ENCODE results near the gene ZNF227.
A peak's percentile ranks its signal among the peaks of the same experiment; 100 is the strongest.
"Not testable (repeated sequence)": the region's sequence is repeated elsewhere in the genome, so short reads cannot be mapped to it uniquely, and the experiment has no call there.

ZNF227 gene

DNA sequence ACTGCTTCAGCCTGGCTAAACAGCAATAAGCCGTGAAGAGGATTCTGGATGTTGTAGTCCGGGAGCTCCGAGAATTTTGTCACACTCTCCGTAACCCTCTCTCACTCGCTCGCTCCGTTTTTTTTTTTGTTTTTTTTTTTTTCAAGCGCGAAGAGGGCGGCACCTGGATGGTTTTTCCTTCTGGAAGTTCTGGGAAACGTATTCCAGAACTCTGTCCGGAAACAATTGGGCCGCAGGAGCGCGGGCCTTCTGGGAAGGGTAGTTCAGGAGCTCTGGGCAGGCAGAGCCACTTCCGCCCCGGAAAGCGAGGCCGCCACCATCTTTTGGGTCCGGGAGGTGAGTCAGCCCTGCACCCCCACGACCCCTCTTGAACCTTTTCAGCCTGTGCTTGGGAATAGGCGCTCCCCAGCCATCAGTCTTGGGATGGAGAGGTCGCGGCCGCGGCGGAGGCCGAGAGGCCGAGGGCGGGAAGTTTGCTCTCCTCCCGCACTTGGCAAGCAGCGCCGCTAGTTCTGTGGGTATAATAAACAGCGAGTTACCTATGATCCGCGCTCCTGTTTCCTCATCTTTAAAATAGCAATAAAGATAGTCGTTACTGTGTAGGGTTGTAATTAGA lies at the start of gene ZNF227:
Gene ZNF227 (plus strand): TSS at position 283 of the 616 bp plus-strand sequence. CDS start 5,261 bp downstream, outside the sequence.
- DNase-seq = peak; percentile 50 to 72 (median 60)

DNA sequence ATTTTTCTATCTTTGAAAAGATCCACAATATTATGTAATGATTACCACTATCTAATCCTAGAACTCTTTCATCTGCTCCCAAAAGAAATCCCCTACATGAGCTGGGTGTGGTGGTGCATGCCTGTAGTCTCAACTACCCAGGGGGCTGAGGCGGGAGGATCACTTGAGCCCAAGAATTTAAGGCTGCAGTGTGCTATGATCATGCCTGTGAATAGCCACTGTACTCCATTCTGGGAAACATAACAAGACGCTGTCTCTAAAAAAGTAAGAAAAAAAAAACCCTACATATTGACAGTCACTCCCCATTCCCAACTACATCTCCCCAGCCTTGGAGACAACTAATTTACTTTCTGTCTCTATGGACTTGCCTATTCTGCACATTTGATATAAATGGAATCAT lies 48.5 kb upstream of the ZNF227 start:
- no peak for DNase-seq

DNA sequence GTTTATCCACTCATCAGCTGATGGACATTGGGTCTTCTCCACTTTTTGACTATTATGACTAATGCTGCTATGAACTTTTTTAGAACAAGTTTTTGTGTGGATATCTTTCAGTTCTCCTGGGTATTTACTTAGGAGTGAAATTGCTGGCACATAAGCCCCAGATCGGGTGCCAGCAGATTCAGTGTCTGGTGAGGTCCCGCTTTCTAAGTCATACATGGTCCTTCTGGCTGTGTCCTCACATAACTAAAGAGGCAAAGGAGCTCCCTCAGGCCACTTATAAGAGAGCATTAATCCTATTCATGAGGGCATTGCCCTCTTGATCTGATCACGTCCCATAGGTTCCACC lies 48.0 kb upstream of the ZNF227 start:
- DNase-seq = no peak

DNA sequence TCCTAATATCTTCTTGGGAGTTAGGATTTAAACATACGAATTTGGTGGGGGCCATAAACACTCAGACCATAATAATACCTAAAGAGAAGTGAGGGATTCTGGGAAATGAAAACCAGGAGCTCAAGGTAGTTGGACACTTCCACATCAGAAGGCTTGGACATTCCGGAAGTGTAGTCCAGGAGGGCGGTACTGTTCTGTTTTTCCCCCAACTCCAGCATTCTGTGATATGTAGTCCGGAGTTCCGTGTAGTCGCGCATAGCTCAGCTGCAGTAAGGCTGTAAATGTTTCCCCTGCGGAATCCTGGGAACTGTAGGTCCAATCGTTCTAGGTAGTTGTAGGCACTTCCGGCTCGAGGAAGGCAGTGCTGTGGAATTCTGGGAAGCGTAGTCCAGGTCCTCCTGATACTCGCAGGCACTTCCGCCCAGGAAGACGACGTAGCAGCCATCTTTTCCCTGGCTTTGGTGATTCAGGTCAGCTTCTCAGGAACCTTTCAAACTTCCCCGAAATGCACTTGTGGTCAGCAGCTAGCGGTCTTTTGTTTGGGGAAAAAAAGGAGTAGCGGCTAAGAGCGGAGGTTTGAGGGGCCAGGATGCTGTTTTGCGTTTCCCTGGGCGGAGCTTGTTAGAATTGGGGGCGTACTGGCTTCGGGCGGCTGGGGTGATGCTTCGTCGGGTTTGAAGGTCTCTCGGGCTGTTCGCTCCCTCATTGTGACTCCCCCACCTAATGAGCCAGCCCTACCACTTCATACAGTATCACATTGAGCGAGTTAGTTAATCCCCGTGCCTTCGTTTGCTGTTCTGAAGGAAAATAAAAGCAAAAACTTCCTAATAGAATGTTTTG lies 47.4 kb upstream of the ZNF227 start, which contains the start of gene ZNF226:
Gene ZNF226 (plus strand): TSS at position 428 of the 840 bp plus-strand sequence. CDS start 4,981 bp downstream, outside the sequence.
- peak; percentile 29 to 60 (median 42) for DNase-seq

DNA sequence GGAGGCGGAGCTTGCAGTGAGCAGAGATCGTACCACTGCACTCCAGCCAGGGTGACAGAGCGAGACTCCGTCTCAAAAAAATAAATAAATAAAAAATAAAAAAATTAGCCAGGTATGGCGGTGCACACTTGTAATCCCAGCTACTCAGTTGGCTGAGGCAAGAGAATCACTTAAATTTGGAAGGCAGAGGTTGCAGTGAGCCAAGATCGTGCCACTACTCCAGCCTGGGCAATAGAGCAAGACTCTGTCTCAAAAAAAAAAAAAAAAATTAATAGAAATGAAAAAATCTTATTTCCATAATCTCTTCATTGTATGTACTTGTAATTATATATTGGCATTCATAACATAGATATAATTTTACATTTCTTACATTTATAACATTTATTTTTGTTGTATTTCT lies 41.7 kb upstream of the ZNF227 start:
- not testable (repeated sequence) for DNase-seq

DNA sequence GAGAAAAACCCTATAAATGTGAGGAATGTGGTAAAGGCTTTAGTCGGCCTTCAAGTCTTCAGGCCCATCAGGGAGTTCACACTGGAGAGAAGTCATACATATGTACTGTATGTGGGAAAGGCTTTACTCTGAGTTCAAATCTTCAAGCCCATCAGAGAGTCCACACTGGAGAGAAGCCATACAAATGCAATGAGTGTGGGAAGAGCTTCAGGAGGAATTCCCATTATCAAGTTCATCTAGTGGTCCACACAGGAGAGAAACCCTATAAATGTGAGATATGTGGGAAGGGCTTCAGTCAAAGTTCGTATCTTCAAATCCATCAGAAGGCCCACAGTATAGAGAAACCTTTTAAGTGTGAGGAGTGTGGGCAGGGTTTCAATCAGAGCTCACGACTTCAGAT lies 35.7 kb upstream of the ZNF227 start:
- no peak for DNase-seq

DNA sequence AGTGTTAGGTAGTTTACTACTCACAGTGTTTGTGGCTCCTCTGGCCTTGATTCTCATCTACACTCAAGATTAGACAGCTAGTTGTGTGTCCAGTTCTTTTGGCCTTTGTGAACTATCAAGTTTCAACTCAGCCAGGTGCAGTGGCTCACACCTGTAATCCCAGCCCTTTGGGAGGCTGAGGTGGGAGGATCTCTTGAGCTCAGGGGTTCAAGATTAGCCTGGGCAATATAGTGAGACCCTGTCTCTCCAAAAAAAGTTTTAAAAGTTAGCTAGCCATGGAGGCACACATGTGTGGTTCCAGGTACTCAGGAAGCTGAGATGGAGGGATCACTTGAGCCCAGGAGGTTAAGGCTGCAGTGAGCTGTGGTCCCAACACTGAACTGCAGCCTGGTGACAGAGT lies 31.4 kb upstream of the ZNF227 start:
- no peak for DNase-seq

DNA sequence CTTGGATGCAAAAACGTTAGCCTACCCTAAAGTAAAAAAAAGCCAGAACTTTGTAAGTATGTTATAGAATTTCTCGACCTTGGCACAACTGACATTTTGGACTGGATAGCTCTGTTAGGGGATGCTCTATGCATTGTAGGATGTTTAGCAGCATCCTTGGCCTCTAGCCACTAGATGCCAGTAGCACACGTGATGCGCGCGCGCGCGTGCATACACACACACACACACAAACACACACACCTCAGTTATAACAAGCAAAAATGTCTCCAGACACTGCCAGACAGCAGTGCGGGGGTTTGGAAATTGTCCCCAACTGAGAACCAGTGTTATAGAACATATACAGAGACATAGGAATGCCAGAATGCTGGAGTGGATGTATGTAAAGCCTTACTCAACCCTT lies 30.2 kb upstream of the ZNF227 start:
- no peak for DNase-seq

DNA sequence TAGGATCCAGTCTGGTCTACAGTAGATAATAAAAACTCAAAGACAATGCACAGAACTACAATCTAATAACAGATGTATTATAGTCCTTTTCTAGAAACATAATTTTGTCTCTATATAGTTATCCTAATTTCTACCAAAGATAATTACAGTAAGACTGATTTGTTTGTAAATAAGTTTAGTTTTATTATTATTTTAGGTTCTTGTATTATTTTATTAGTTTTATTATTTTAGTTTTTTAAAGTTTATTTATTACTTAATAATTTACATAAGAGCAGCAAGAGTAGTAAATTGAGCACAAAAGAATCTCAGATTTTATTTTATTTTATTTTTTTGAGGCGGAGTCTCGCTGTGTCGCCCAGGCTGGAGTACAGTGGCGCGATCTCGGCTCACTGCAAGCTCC lies 22.3 kb upstream of the ZNF227 start:
- no peak for DNase-seq

DNA sequence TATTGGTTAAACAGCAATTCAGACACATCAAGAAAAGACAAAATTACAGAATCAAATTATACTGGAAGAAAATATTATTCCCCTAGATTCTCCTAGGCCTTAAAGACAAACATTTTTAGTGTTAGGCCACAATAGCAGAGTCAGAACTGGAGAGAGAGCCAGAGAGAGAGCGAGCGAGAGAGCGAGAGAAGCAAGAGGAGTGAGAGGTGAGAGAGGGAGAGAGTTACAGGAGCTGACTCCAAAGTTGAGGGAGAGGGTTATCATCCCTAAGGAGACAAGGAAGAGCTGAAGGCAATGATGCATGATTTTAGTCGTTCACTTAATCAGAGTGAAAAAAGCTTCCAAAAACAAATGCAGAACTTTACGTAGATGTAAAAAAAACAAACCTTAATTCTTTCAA lies 20.2 kb upstream of the ZNF227 start:
- no peak for DNase-seq

DNA sequence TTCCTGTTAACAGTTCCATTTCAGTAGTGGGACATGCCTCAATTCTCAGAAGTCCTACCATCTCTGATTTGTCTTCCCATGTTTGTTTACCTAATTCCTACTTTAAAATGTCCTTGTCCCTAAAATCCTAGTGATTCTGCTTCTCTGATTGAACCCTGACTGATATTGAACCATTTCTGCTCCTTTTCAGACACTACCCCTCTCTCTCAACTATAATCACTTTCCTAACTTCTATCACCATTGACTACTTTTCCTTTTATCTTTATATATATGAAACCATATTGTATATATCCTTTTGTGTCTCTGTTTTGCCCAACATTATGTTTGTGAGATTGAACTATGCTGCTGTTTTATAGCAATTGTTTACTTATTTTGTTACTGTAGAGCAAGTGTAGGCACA lies 15.6 kb upstream of the ZNF227 start:
- DNase-seq = no peak

DNA sequence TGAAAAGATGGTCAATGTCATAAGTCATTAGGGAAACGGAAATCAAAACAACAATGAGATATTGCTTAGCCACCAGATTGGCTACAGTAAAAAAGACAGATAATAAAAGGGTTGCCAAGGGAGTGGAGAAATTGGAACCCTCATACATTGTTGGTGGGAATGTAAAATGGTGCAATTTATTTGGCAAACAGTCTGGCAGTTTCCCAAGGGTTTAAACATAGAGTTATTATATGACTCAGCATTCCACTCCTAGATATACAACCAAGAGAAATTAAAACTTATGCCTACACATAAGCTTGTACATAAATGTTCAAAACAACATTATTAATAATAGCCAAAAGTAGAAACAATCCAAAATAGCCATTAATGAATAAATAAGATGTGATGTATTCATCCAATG lies 9.9 kb upstream of the ZNF227 start:
- DNase-seq = no peak

DNA sequence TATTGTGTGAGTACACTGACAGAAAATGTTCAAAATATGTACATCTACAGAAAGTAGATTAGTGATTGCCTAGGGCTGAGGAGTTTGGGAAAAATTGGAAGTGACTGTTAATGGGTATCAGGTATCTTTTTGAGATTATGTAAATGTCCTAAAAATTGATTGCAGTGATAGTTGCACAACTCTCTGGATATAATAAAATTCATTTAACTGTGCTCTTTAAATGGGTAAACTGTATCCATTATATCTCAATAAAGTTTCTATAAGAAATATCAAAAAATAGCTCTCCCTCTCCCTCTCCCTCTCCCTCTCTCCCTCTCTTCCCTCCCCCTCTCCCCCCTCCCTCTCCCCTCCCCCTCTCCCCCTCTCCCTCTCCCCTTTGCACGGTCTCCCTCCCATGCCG lies 9.4 kb upstream of the ZNF227 start:
- DNase-seq = no peak

DNA sequence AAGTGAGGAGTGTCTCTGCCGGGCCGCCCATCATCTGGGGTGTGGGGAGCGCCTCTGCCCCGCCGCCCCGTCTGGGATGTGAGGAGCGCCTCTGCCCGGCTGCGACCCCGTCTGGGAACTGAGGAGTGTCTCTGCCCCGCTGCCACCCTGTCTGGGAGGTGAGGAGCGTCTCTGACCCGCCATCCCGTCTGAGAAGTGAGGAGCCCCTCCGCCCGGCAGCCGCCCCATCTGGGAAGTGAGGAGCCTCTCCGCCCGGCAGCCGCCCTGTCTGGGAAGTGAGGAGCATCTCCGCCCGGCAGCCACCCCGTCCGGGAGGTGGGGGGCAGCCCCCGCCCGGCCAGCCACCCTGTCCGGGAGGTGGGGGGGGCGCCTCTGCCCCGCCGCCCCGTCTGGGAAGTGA lies 8.5 kb upstream of the ZNF227 start:
- DNase-seq = not testable (repeated sequence)

DNA sequence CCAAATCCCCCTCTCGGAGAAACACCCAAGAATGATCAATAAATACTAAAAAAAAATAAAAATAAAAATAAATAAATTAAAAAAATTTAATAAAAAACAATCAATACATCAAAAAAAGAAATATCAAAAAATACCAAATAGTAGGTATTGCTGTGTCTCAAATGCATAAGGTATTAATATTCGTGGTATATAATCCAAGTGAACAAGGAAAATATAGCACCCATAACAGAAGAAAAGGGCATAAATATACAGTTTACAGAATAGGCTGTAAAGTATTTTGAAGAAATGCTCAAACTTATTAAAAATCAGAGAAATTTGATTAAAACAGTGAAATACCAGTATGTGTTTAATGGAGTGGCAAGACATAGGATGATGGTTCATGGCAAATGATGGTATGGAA lies 7.6 kb upstream of the ZNF227 start:
- DNase-seq = no peak

DNA sequence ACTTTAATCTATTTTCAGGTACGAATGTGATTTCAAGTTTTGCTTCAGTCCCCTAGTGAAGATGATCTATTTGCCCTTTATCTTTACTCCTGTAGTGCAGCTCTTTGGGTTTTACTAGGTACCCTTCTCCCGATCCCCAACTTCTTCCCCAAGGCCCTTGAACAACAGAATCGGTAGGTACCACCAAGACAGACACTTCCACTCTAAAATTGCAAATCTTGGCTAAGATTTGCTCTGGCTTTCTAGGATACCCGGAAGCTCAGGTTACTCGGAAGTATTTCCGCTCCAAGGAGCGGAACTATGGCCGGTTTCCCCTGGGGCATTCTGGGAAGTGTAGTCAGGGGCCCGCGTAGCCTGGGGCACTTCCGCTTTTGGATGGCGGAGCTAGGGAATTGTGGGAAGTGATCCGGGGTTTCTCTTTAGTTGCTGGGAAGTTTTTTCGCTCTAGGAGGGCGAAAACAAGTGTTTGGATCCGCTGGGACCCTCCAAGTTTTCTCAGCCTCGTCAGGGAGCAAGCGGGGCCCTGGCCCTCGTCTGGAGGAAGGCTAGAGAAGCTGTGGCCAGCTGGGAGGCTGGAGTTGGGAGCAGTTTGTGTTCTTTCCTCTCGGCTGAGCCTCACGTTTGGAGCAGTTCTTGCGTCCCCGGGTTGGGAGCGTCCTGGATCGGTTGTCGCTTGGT lies 5.1 kb upstream of the ZNF227 start:
- DNase-seq = peak; percentile 31 to 66 (median 52)

DNA sequence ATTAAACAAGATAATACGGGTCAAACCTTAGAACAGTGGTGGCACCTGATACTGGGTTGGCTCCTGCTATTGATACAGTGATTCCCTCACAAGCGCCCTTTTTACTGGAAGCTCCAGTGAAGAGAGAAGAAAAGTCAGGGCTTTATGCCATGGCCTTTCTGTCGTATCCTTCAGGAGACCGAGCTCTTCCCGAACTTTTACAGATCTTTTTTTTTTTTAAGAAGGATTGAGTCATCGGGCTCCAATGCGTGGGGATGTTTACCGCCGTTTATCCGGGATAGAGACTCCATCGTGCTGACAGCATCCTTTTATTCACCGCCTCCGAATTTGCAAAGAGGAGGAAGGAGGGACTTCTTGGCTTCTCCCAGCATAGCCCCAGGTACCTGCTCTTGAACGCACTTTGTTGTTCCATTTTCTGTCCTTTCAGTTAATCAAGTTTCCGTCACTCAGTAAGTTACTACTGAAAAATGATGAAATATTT lies 574 bp downstream of the ZNF227 start:
- no peak for DNase-seq

DNA sequence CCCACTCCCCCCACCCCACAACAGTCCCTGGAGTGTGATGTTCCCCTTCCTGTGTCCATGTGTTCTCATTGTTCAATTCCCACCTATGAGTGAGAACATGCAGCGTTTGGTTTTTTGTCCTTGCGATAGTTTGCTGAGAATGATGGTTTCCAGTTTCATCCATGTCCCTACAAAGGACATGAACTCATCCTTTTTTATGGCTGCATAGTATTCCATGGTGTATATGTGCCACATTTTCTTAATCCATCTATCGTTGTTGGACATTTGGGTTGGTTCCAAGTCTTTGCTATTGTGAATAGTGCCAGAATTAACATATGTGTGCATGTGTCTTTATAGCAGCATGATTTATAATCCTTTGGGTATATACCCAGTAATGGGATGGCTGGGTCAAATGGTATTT lies 7.6 kb downstream of the ZNF227 start:
- DNase-seq = not testable (repeated sequence)

DNA sequence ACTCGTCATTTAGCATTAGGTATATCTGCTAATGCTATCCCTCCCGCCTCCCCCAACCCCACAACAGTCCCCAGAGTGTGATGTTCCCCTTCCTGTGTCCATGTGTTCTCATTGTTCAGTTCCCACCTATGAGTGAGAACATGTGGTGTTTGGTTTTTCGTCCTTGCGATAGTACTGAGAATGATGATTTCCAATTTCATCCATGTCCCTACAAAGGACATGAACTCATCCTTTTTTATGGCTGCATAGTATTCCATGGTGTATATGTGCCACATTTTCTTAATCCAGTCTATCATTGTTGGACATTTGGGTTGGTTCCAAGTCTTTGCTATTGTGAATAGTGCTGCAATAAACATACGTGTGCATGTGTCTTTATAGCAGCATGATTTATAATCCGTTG lies 8.4 kb downstream of the ZNF227 start:
- DNase-seq = not testable (repeated sequence)

DNA sequence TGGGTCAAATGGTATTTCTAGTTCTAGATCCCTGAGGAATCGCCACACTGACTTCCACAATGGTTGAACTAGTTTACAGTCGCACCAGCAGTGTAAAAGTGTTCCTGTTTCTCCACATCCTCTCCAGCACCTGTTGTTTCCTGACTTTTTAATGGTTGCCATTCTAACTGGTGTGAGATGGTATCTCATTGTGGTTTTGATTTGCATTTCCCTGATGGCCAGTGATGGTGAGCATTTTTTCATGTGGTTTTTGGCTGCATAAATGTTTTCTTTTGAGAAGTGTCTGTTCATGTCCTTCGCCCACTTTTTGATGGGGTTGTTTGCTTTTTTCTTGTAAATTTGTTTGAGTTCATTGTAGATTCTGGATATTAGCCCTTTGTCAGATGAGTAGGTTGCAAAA lies 9.0 kb downstream of the ZNF227 start:
- DNase-seq = not testable (repeated sequence)

DNA sequence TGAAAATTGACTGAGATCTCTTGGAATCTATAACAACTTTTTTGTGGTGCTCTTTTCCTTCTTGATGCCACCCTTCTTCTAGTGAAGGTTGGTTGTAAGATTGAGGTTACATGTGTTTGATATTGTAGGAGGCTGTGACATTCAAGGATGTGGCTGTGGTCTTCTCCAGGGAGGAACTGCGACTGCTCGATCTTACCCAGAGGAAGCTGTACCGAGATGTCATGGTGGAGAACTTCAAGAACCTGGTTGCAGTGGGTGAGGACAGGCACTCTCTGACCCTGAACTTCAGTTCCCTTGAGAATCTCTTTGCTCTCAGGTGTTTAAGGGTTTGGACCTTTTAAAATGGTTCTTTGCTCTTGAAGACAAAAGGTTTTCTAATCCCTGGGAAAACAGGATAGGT lies 16.0 kb downstream of the ZNF227 start:
- no peak for DNase-seq

DNA sequence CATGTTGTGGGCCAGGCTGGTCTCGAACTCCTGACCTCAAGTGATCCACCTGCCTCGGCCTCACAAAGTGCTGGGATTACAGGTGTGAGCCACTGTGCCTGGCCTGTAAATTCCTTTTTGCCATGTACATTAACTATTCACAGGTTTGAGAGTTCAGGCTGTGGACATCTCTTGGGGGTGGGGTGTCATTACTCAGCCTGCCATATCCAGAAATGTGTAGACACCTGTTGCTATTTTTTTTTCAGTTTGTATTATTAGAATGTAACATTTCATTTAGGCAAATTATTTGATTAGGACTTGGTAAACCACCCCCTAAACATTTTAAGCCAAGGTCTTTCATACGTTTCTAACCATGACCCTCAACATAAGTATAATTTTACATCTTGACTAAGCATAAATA lies 20.5 kb downstream of the ZNF227 start:
- DNase-seq = no peak

DNA sequence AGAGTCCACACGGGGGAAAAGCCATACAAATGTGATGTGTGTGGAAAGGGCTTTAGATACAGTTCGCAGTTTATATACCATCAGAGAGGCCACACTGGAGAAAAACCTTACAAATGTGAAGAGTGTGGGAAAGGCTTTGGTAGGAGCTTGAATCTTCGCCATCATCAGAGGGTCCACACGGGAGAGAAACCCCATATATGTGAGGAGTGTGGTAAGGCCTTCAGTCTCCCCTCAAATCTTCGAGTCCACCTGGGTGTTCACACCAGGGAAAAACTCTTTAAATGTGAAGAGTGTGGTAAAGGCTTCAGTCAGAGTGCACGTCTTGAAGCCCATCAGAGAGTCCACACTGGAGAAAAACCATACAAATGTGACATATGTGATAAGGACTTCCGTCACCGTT lies 24.1 kb downstream of the ZNF227 start:
- DNase-seq = no peak

DNA sequence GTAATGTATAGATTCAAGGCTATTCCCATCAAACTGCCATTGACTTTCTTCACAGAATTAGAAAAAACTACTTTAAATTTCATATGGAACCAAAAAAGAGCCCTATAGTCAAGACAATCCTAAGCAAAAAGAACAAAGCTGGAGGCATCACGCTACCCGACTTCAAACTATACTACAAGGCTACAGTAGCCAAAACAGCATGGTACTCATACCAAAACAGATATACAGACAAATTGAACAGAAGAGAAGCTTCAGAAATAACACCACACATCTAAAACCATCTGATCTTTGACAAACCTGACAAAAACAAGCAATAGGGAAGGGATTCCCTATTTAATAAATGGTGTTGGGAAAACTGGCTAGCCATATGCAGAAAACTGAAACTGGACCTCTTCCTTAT lies 40.0 kb downstream of the ZNF227 start:
- DNase-seq = not testable (repeated sequence)
